DOHH2 (cell line): Measurements from ENCODE around the gene LHX2.

Experiments used
- H3F3A ChIP-seq: fragments of 200-600 bp; sonication (generic), shearing (Covaris generic); 2 replicates; pipeline ENCODE4 v1.6.0; 2016; ENCODE audit warnings: antibody characterized with exemption, mild to moderate bottlenecking; ENCODE audit not compliant: control insufficient read depth, insufficient read depth
- H3K27ac ChIP-seq: fragments of 200-600 bp; sonication (generic); 2 replicates; pipeline ENCODE4 v1.5.1; 2014; ENCODE audit warnings: low read depth, mild to moderate bottlenecking, low read length, moderate library complexity
- H3K27me3 ChIP-seq: fragments of 200-600 bp; sonication (generic); 2 replicates; pipeline ENCODE4 v1.6.1; 2014; ENCODE audit warnings: mild to moderate bottlenecking, low read length, mixed read lengths; ENCODE audit not compliant: control insufficient read depth
- H3K36me3 ChIP-seq: fragments of 200-600 bp; sonication (generic); 2 replicates; pipeline ENCODE4 v1.6.1; 2014; ENCODE audit warnings: mild to moderate bottlenecking, low read length, moderate library complexity, mixed read lengths; ENCODE audit not compliant: control insufficient read depth
- H3K4me1 ChIP-seq: fragments of 200-600 bp; sonication (generic); 2 replicates; pipeline ENCODE4 v1.6.1; 2014; ENCODE audit warnings: mild to moderate bottlenecking, low read length, mixed read lengths; ENCODE audit not compliant: control insufficient read depth
- H3K4me2 ChIP-seq: fragments of 200-600 bp; sonication (generic); 2 replicates; pipeline ENCODE4 v1.6.0; 2014; ENCODE audit warnings: mild to moderate bottlenecking, low read length, moderate library complexity
- H3K4me3 ChIP-seq: fragments of 200-600 bp; sonication (generic); 2 replicates; pipeline ENCODE4 v1.5.1; 2014; ENCODE audit warnings: mild to moderate bottlenecking, low read length, mixed read lengths
- H3K79me2 ChIP-seq: fragments of 200-600 bp; sonication (generic); 2 replicates; pipeline ENCODE4 v1.6.1; 2014; ENCODE audit warnings: mild to moderate bottlenecking, low read length, mixed read lengths; ENCODE audit not compliant: control insufficient read depth
- H3K9me2 ChIP-seq: fragments of 200-600 bp; sonication (generic); replicated peaks from 2 replicates; pipeline ENCODE4 v1.6.1; 2014; ENCODE audit warnings: mild to moderate bottlenecking, low read length, mixed read lengths; ENCODE audit not compliant: control insufficient read depth
- H3K9me3 ChIP-seq: fragments of 200-600 bp; sonication (generic); 2 replicates; pipeline ENCODE4 v1.6.1; 2014; ENCODE audit warnings: antibody characterized with exemption, low read length, mixed read lengths; ENCODE audit not compliant: control insufficient read depth, insufficient read depth
- H4K20me1 ChIP-seq: fragments of 200-600 bp; sonication (generic); 2 replicates; pipeline ENCODE4 v1.6.0; 2014; ENCODE audit warnings: low read depth, mild to moderate bottlenecking, antibody characterized with exemption, low read length, moderate library complexity; ENCODE audit not compliant: control insufficient read depth, insufficient read depth
- CTCF ChIP-seq: fragments of 200-600 bp; sonication (generic); IDR thresholded peaks from one replicate; pipeline ENCODE4 v1.5.1; 2014; ENCODE audit warnings: antibody characterized with exemption, mild to moderate bottlenecking, low read depth, low read length; ENCODE audit not compliant: poor library complexity, severe bottlenecking
- EZH2phosphoT487 ChIP-seq: fragments of 200-600 bp; sonication (generic); IDR thresholded peaks from 2 replicates; pipeline ENCODE4 v1.6.1; 2017; ENCODE audit warnings: borderline replicate concordance, mild to moderate bottlenecking, antibody characterized with exemption, low read length, moderate library complexity, mixed read lengths

The LHX2 gene

DNA sequence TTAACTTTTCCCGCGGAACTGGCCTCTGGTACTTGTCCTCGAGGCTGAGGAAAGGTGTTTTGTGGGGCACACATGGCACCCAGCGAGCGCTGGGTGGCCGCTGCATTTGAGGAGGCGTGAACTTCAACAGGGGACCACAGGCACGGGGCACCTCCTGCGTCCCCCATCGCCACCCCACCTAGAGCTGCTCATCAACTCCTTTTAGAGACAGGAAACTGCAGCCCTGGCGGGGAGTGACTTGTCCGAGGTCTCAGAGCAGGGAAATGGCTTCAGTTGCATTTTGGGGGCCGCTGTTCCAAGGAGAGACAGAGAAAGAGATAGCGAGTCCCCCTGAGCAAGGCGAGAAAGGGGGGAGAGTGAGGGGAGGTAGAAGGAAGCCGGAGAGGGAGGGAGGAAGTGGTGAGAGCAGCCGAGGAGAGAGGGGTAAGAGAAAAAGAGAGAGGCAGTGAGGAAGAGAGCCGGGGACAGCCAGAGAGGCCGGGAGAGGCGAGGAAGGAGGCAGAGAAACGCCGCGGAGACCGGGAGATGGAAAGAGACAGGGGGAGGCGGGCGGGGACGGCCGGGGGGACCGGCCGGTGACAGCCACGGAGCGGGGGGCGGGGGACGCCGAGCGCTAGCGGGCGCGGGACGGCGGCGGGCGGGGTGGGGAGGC, 12.5 kb upstream of the LHX2 start:
- Histone ChIP-seq H3K4me2 (peak overlapping the region; percentile 44), H3K4me1 (peaks cover 21% of the 10 kb centered on the region), H3K4me3 (0 out of 2 replicates have a peak overlapping the region, but pooled peaks have one; percentile 29), H3K79me2 (no peaks in the 10 kb centered on the region), H3K27ac (no peak overlapping the region), H3K9me2 (no peaks in the 10 kb centered on the region), H4K20me1 (0 out of 2 replicates have a peak, but pooled peaks cover 5% of the 10 kb centered on the region), H3K27me3 (peaks cover 86% of the 10 kb centered on the region), H3F3A (no peaks in the 10 kb centered on the region; the same call in 1 of the 2 replicates), H3K9me3 (no peaks in the 10 kb centered on the region), H3K36me3 (no peaks in the 10 kb centered on the region)
- TF ChIP-seq EZH2phosphoT487 (peak; percentile 99), CTCF (no peak)

GRCh38 chr9:123999661-124000060, 11.9 kb upstream of the LHX2 start:
- Histone ChIP-seq H3K9me2 (no peaks in the 10 kb centered on the region), H3F3A (no peaks in the 10 kb centered on the region; the same call in 1 of the 2 replicates), H3K4me3 (no peak overlapping the region), H3K27ac (no peak overlapping the region), H4K20me1 (0 out of 2 replicates have a peak, but pooled peaks cover 5% of the 10 kb centered on the region), H3K36me3 (no peaks in the 10 kb centered on the region), H3K4me2 (no peak overlapping the region), H3K4me1 (peaks cover 26% of the 10 kb centered on the region), H3K79me2 (no peaks in the 10 kb centered on the region), H3K27me3 (peaks cover 86% of the 10 kb centered on the region), H3K9me3 (no peaks in the 10 kb centered on the region)
- TF ChIP-seq CTCF (no peak), EZH2phosphoT487 (no peak)

GRCh38 chr9:124000161-124000783, 11.3 kb upstream of the LHX2 start:
- Histone ChIP-seq H3K4me2 (no peak overlapping the region), H3K9me2 (no peaks in the 10 kb centered on the region), H3F3A (no peaks in the 10 kb centered on the region; the same call in 1 of the 2 replicates), H3K4me3 (no peak overlapping the region), H4K20me1 (0 out of 2 replicates have a peak, but pooled peaks cover 5% of the 10 kb centered on the region), H3K27ac (no peak overlapping the region), H3K9me3 (no peaks in the 10 kb centered on the region), H3K27me3 (peaks cover 92% of the 10 kb centered on the region), H3K79me2 (no peaks in the 10 kb centered on the region), H3K36me3 (no peaks in the 10 kb centered on the region), H3K4me1 (peaks cover 29% of the 10 kb centered on the region)
- no peak for TF ChIP-seq CTCF
- TF ChIP-seq EZH2phosphoT487, result peak; percentile 42; the same call in 1 of the 2 replicates
